Astrocyte of the spinal cord (primary cell): ENCODE results near the gene NRXN3.

Experiments
- DNase-seq: peaks from one replicate; pipeline ENCODE4 v3.0.0; 2011; ENCODE audit warnings: low read depth, low spot score
- H3K4me3 ChIP-seq: 2 replicates; pipeline ENCODE4 v1.5.1; 2011; ENCODE audit warnings: low read depth, mild to moderate bottlenecking, low read length, moderate library complexity
- in situ Hi-C: cut with HindIII; loops from 2 replicates; pipeline ENCODE4 v1.10.0; 2017; ENCODE audit warnings: low sequenced_read_pairs
- TF ChIP-seq, protein P1 (sequence below): IDR thresholded peaks from 2 replicates; pipeline ENCODE4 v1.5.1; 2012; ENCODE audit warnings: low read depth, mild to moderate bottlenecking, low read length, inconsistent platforms

The NRXN3 gene

GRCh38 chr14:78327426-78328221 is 157.5 kb downstream of the NRXN3 start:
- no peak overlapping the region for H3K4me3 ChIP-seq
- in situ Hi-C loops = no loop called here
- TF ChIP-seq, protein P1, sequence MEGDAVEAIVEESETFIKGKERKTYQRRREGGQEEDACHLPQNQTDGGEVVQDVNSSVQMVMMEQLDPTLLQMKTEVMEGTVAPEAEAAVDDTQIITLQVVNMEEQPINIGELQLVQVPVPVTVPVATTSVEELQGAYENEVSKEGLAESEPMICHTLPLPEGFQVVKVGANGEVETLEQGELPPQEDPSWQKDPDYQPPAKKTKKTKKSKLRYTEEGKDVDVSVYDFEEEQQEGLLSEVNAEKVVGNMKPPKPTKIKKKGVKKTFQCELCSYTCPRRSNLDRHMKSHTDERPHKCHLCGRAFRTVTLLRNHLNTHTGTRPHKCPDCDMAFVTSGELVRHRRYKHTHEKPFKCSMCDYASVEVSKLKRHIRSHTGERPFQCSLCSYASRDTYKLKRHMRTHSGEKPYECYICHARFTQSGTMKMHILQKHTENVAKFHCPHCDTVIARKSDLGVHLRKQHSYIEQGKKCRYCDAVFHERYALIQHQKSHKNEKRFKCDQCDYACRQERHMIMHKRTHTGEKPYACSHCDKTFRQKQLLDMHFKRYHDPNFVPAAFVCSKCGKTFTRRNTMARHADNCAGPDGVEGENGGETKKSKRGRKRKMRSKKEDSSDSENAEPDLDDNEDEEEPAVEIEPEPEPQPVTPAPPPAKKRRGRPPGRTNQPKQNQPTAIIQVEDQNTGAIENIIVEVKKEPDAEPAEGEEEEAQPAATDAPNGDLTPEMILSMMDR = no peak
- DNase-seq = no peak

GRCh38 chr14:78329371-78329770 is 159.2 kb downstream of the NRXN3 start:
- H3K4me3 ChIP-seq = no peak overlapping the region
- TF ChIP-seq, protein P1 = no peak
- no peak for DNase-seq
- in situ Hi-C loops = no loop called here

DNA sequence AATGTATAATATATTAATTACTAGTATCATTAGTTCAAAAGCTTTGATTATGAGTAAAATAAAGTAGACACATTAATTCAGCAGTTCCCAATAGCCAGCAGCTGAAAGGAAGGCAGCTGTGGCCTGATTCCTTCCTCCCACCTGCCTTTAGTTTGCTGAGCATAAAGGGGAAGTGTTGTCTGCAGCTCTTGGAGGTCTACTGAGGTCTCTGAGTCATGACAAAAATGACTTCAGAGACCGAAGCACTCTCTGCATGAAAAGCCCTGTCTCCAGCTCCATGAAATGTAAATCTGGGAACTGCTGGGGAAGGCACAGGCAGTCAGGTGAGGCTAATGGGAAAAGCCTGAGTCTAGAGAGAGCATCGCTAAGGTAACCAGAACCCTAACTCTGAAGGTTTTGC is 165.4 kb downstream of the NRXN3 start:
- H3K4me3 ChIP-seq = no peak overlapping the region
- no peak for DNase-seq
- in situ Hi-C loops = no loop called here
- TF ChIP-seq, protein P1 = no peak

DNA sequence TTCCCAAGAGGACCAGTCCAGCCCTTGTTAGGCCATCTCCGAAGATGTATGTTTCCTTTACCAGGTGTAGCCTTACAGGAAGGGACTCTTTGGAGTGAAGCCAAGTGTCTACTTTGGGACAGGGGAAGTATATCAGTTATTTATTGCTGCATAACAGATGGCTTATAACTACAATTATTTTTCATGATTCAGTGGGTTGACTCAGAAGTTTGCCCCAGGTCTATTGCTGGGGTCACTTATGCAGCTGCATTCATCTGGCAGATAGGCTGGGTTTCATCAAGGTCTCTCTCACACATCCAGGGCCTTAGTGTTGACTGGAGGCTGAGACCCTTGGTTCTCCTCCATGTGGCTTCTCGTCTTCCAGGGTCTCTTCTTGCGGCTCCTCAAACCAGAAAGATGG is 170.1 kb downstream of the NRXN3 start:
- TF ChIP-seq, protein P1 = no peak
- DNase-seq = no peak
- no peak overlapping the region for H3K4me3 ChIP-seq
- in situ Hi-C loops = no loop called here

- TF ChIP-seq, protein P1 = no peak
- DNase-seq = no peak
- in situ Hi-C loops = no loop called here
- no peak overlapping the region for H3K4me3 ChIP-seq
These were observed 171.7 kb downstream of the NRXN3 start for GRCh38 chr14:78341827-78342389.

DNA sequence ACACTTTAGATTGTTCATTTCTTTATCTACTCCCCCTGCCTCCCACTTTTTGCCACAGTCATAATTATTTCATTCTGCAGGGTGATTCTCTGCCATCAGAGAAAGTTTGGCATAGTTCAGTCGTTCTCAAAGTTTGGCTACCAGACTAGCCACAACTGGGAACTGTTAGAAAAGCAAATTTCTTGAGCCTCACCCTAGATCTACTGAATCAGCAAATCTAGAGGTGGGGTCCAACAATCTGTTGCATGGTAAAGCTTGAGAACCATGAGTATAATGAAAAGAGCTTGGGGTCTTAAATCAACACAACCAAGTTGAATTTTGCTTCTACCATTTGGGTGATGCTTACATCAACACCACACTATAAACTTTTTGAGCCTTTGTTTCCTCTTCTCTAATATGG is 172.7 kb downstream of the NRXN3 start:
- DNase-seq = no peak
- no peak overlapping the region for H3K4me3 ChIP-seq
- in situ Hi-C loops = no loop called here
- TF ChIP-seq, protein P1 = no peak
